GM12878 (cell line): ENCODE results near the gene C15orf62.

Source experiments
- BCL11A ChIP-seq: IDR thresholded peaks from 2 replicates; pipeline ENCODE4 v1.6.1; 2011; ENCODE audit warnings: low read depth, low read length
- CBX5 ChIP-seq: sonication (generic); IDR thresholded peaks from 2 replicates; pipeline ENCODE4 v1.6.1; 2016; ENCODE audit warnings: low read depth, moderate library complexity, mild to moderate bottlenecking, inconsistent platforms
- CEBPZ ChIP-seq: fragments of 150-350 bp; IDR thresholded peaks from 2 replicates; pipeline ENCODE4 v1.6.1; 2016; ENCODE audit warnings: low read depth, low read length
- CTCF ChIP-seq, 3 experiments: IDR thresholded peaks in 2 of 3; conservative IDR thresholded peaks in 1 of 3; 2 replicates each; pipeline ENCODE4 v1.5.1; 2011; ENCODE audit warnings: low read depth in 3 of 3, low read length in 3 of 3, mild to moderate bottlenecking in 3 of 3, control low read depth in 2 of 3, moderate library complexity in 2 of 3, inconsistent platforms in 1 of 3, mixed read lengths in 1 of 3; ENCODE audit not compliant: control insufficient read depth in 2 of 3, insufficient read depth in 1 of 3; ENCODE audit errors: extremely low read depth in 1 of 3
- EGR1 ChIP-seq, 2 experiments: IDR thresholded peaks; 1 replicate in 1 of 2; 2 replicates in 1 of 2; pipeline ENCODE4 v1.6.1; 2011 to 2012; ENCODE audit warnings: low read depth in 2 of 2, low read length in 2 of 2, borderline replicate concordance in 1 of 2, mild to moderate bottlenecking in 1 of 2, moderate library complexity in 1 of 2
- JUND ChIP-seq: IDR thresholded peaks from 2 replicates; pipeline ENCODE4 v1.6.1; 2012; ENCODE audit warnings: low read depth, mild to moderate bottlenecking, low read length, improper control_type of control experiment, moderate library complexity
- MXI1 ChIP-seq: fragments of 150-350 bp; IDR thresholded peaks from 2 replicates; pipeline ENCODE4 v1.6.1; 2011; ENCODE audit warnings: low read depth, mild to moderate bottlenecking, inconsistent platforms, low read length, improper control_type of control experiment
- NFIC ChIP-seq: IDR thresholded peaks from 2 replicates; pipeline ENCODE4 v1.6.1; 2012; ENCODE audit warnings: low read depth, mild to moderate bottlenecking, inconsistent platforms, low read length, moderate library complexity
- YY1 ChIP-seq: IDR thresholded peaks from 2 replicates; pipeline ENCODE4 v1.6.1; 2011; ENCODE audit warnings: low read depth, mild to moderate bottlenecking, low read length
- TF ChIP-seq, protein P1 (sequence below): fragments of 150-350 bp; IDR thresholded peaks from 2 replicates; pipeline ENCODE4 v1.6.1; 2014; ENCODE audit warnings: mild to moderate bottlenecking, low read depth, low read length

GRCh38 chr15:40807888-40808461, 38.2 kb downstream of the C15orf62 start:
- TF ChIP-seq CTCF (IDR thresholded peaks at IDR 0.05 in 2 of 3, conservative IDR thresholded peaks at IDR 0.05 in 1 of 3; ENCODE audit: control insufficient read depth in 2 of 3, extremely low read depth in 1 of 3, insufficient read depth in 1 of 3, low read depth in 3 of 3, low read length in 3 of 3) (no peak), EGR1 (IDR thresholded peaks at IDR 0.05; ENCODE audit: borderline replicate concordance in 1 of 2, low read depth in 2 of 2, low read length in 2 of 2) (no peak), CBX5 (no peak), MXI1 (no peak), CEBPZ (no peak), JUND (no peak), BCL11A (no peak), NFIC (no peak), YY1 (no peak)
- TF ChIP-seq, protein P1, sequence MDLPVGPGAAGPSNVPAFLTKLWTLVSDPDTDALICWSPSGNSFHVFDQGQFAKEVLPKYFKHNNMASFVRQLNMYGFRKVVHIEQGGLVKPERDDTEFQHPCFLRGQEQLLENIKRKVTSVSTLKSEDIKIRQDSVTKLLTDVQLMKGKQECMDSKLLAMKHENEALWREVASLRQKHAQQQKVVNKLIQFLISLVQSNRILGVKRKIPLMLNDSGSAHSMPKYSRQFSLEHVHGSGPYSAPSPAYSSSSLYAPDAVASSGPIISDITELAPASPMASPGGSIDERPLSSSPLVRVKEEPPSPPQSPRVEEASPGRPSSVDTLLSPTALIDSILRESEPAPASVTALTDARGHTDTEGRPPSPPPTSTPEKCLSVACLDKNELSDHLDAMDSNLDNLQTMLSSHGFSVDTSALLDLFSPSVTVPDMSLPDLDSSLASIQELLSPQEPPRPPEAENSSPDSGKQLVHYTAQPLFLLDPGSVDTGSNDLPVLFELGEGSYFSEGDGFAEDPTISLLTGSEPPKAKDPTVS, result no peak
